Trophoblast cell (in vitro differentiated cells and primary cell): ENCODE measurements around the gene MYCBPAP.

Source experiments
- DNase-seq, 2 donors: peaks; one replicate each; pipeline ENCODE4 v3.0.0-alpha.2; 2016
- H2AFZ ChIP-seq: 2 replicates; pipeline ENCODE4 v1.6.1; 2013; ENCODE audit warnings: low read length, moderate library complexity, mild to moderate bottlenecking; ENCODE audit not compliant: insufficient read depth, poor library complexity
- H2AK5ac ChIP-seq: 2 replicates; pipeline ENCODE4 v1.6.1; 2013; ENCODE audit warnings: mild to moderate bottlenecking, low read length
- H2BK120ac ChIP-seq: 2 replicates; pipeline ENCODE4 v1.6.1; 2013; ENCODE audit warnings: low read length, mild to moderate bottlenecking, moderate library complexity; ENCODE audit not compliant: insufficient read depth, poor library complexity
- H2BK12ac ChIP-seq: 2 replicates; pipeline ENCODE4 v1.6.1; 2013; ENCODE audit warnings: mild to moderate bottlenecking, low read length, moderate library complexity
- H2BK5ac ChIP-seq: 2 replicates; pipeline ENCODE4 v1.6.1; 2013; ENCODE audit warnings: low read length, low read depth, moderate library complexity, mild to moderate bottlenecking; ENCODE audit not compliant: poor library complexity
- H3K14ac ChIP-seq: 2 replicates; pipeline ENCODE4 v1.6.1; 2013; ENCODE audit warnings: mild to moderate bottlenecking, low read length
- H3K18ac ChIP-seq: 2 replicates; pipeline ENCODE4 v1.6.1; 2013; ENCODE audit warnings: mild to moderate bottlenecking, low read length
- H3K23ac ChIP-seq: 2 replicates; pipeline ENCODE4 v1.6.1; 2013; ENCODE audit warnings: low read length
- H3K27ac ChIP-seq: 2 replicates; pipeline ENCODE4 v1.5.1; 2013; ENCODE audit warnings: low read depth, mild to moderate bottlenecking, inconsistent platforms, low read length, moderate library complexity
- H3K27me3 ChIP-seq: 2 replicates; pipeline ENCODE4 v1.6.1; 2013; ENCODE audit warnings: inconsistent platforms, mild to moderate bottlenecking, low read length, moderate library complexity; ENCODE audit not compliant: insufficient read depth
- H3K36me3 ChIP-seq, 2 experiments: 1 replicate in 1 of 2; 2 replicates in 1 of 2; pipeline ENCODE4 v1.6.1; 2013; ENCODE audit warnings: low read length in 2 of 2, mild to moderate bottlenecking in 2 of 2, moderate library complexity in 1 of 2; ENCODE audit not compliant: insufficient read depth in 2 of 2, control insufficient read depth in 1 of 2
- H3K4ac ChIP-seq: 2 replicates; pipeline ENCODE4 v1.6.1; 2013; ENCODE audit warnings: low read depth, mild to moderate bottlenecking, low read length, moderate library complexity
- H3K4me1 ChIP-seq, 2 experiments: 1 replicate in 1 of 2; 2 replicates in 1 of 2; pipeline ENCODE4 v1.6.1; 2013; ENCODE audit warnings: low read length in 2 of 2, mild to moderate bottlenecking in 2 of 2, moderate library complexity in 1 of 2; ENCODE audit not compliant: insufficient read depth in 2 of 2, control insufficient read depth in 1 of 2
- H3K4me2 ChIP-seq: 2 replicates; pipeline ENCODE4 v1.6.1; 2013; ENCODE audit warnings: inconsistent platforms, mild to moderate bottlenecking, low read length, moderate library complexity
- H3K4me3 ChIP-seq: 2 replicates; pipeline ENCODE4 v1.5.1; 2013; ENCODE audit warnings: mild to moderate bottlenecking, low read depth, low read length, inconsistent platforms
- H3K79me1 ChIP-seq: one replicate; pipeline ENCODE4 v1.6.1; 2013; ENCODE audit warnings: low read length
- H3K79me2 ChIP-seq: 2 replicates; pipeline ENCODE4 v1.6.1; 2013; ENCODE audit warnings: low read length, mild to moderate bottlenecking; ENCODE audit not compliant: control insufficient read depth, insufficient read depth, poor library complexity
- H3K9ac ChIP-seq: 2 replicates; pipeline ENCODE4 v1.6.1; 2013; ENCODE audit warnings: mild to moderate bottlenecking, low read length
- H3K9me3 ChIP-seq: 2 replicates; pipeline ENCODE4 v1.6.1; 2013; ENCODE audit warnings: low read depth, mild to moderate bottlenecking, control low read depth, inconsistent platforms, low read length; ENCODE audit not compliant: insufficient read depth
- H4K12ac ChIP-seq: 2 replicates; pipeline ENCODE4 v1.6.1; 2013; ENCODE audit warnings: low read depth, mild to moderate bottlenecking, low read length, moderate library complexity
- H4K8ac ChIP-seq: 2 replicates; pipeline ENCODE4 v1.6.1; 2013; ENCODE audit warnings: low read depth, mild to moderate bottlenecking, low read length, moderate library complexity
- H4K91ac ChIP-seq: one replicate; pipeline ENCODE4 v1.6.1; 2013; ENCODE audit warnings: low read depth, mild to moderate bottlenecking, low read length, moderate library complexity
- WGBS: extraction: QIAGEN DNeasy Blood & Tissue Kit; methylation state at CpG from one replicate; pipeline ENCODE4 v1.1.7; 2013; ENCODE audit warnings: missing lambda C conversion rate; ENCODE audit not compliant: insufficient read length, insufficient coverage; ENCODE audit errors: extremely low coverage; 5-methylcytosine and 5-hydroxymethylcytosine counted together

The MYCBPAP gene

DNA sequence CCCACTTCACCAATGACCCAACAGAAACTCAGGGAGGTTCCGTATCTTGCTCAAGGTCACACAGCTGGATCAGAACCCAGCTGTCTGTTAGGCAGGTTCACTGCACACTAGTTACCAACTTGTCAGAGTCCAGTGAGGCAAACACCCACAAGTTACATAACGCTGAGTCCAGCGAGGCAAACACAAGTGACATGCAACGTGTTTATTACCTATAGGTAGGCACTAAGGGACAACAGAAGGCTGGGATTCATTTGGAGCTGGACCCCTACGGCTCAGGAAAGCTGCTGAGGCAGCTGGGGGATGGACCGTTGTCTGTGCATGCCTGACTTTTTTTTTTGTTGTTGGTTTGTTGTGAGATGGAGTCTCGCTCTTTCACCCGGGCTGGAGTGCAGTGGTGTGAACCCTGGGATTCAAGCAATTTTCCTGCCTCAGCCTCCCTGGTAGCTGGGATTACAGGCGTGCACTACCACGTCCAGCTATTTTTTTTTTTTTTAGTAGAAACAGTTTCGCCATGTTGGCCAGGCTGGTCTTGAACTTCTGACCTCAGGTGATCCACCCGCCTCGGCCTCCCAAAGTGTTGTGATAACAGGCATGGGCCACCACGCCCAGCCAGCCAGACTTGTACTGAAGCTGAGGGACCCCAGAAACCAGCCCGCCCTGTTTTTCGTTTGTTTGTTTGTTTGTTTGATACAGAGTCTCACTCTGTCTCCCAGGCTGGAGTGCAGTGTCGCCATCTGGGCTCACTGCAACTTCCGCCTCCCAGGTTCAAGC, 31.5 kb upstream of the MYCBPAP start:
- Histone ChIP-seq H4K12ac (no peak overlapping the region), H2BK5ac (no peak overlapping the region), H3K18ac (no peak overlapping the region), H2AFZ (no peak overlapping the region), H3K79me2 (peaks cover 4% of the 10 kb centered on the region), H3K4ac (no peak overlapping the region), H3K79me1 (peaks cover 1% of the 10 kb centered on the region), H3K4me2 (no peak overlapping the region), H2BK120ac (no peak overlapping the region), H3K9me3 (peaks cover under 1% of the 10 kb centered on the region), H3K4me1 (peaks cover 4 to 9% of the 10 kb centered on the region in 2 experiments), H3K36me3 (peaks cover 22 to 24% of the 10 kb centered on the region in 2 experiments), H4K91ac (no peak overlapping the region), H2AK5ac (no peak overlapping the region), H2BK12ac (no peak overlapping the region), H3K4me3 (no peak overlapping the region), H3K14ac (no peak overlapping the region), H3K9ac (no peak overlapping the region), H3K27ac (no peak overlapping the region), H3K27me3 (no peaks in the 10 kb centered on the region), H3K23ac (no peak overlapping the region), H4K8ac (no peak overlapping the region)
- WGBS: no CpG with 5 or more reads among the region's 18 CpGs
- no peak for DNase-seq

DNA sequence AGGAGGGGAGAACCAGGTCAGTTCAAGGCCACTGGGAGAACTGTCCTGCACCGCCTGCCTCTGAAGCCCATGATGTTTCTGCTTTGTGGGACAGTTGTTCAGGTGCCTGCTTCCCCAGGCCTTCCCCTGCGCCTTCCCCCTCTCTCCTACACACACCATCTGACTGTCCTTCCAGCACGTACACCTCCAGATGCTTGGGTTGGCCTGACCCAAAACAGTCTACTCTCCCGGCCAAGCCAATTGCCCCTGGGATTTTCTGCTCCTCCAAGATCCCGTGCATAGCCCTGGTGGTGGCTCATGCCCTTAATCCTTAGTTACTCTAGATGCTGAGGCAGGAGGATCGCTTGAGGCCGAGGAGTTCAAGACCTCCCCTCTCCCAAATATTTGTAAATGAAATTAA, 30.3 kb upstream of the MYCBPAP start:
- no peak overlapping the region for H3K23ac ChIP-seq
- H3K36me3 ChIP-seq: peaks cover 19% of the 10 kb centered on the region in 2 experiments
- peaks cover 1% of the 10 kb centered on the region for H3K79me1 ChIP-seq
- WGBS: no CpG with 5 or more reads among the region's 7 CpGs
- peak overlapping the region; percentile 17 for H2AFZ ChIP-seq
- peak overlapping the region; percentile 18 for H2BK12ac ChIP-seq
- H3K4ac ChIP-seq: peak overlapping the region; percentile 6
- H2BK5ac ChIP-seq: no peak overlapping the region
- no peaks in the 10 kb centered on the region for H3K27me3 ChIP-seq
- no peaks in the 10 kb centered on the region for H3K9me3 ChIP-seq
- H4K8ac ChIP-seq: peak overlapping the region; percentile 90
- peak overlapping the region; percentile 99 for H3K4me2 ChIP-seq
- peaks cover 4% of the 10 kb centered on the region for H3K79me2 ChIP-seq
- no peak overlapping the region for H3K18ac ChIP-seq
- no peak overlapping the region for H3K4me3 ChIP-seq
- no peak for DNase-seq
- peaks cover 4 to 9% of the 10 kb centered on the region in 2 experiments for H3K4me1 ChIP-seq
- peak overlapping the region; percentile 30 for H2AK5ac ChIP-seq
- H4K91ac ChIP-seq: peak overlapping the region; percentile 8
- H3K14ac ChIP-seq: no peak overlapping the region
- H2BK120ac ChIP-seq: no peak overlapping the region
- H3K9ac ChIP-seq: no peak overlapping the region
- peak overlapping the region; percentile 83 for H4K12ac ChIP-seq
- no peak overlapping the region for H3K27ac ChIP-seq

DNA sequence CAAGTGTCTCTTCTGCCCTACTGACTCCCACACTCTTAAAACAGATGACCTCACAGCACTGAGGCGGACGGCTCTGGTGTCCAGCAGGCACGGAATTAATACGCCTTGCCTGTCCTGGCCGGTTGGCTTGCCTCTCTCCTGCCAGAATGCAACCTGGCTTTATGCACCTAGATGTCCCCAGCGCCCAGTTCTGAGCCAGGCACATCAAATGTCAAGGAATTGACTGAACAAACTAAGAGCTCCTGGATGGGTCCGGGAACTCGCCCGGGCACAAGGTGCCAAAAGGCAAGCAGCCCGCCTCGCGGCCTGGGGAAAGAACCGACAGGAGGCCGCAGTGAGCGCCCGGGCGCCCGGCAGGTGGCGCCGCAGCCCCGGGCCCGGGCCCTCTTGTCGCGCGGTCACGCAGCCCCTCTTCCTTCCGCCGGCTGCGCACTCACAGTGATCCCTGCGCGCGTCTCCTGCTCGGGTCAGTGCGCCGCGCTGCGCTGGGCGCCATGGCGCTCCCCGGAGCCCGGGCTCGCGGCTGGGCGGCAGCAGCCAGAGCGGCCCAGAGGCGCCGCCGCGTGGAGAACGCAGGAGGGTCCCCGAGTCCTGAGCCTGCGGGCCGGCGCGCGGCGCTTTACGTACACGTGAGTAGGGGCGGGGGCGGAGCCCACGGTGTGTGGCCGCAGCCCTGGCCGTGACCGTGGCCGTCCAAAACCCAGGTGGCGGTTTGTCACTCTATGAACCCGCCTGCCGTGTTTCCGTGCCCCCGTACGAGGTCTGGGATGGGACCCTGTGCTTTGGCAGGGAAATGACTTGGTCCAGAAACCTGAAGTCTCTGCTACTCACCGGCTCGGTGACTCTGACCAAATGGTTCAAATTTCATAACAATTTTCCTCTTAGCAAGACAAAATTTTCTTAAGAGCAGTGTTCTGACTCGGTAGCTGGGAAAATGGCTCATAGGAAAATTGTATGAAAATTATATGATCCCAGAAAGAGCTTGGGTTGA, 29.6 kb upstream of the MYCBPAP start, which contains the start of gene RSAD1:
Gene RSAD1, plus strand, starts transcription at position 470 of the 991 bp plus-strand sequence. Its CDS starts 25 bp downstream, at position 495.
- peak within 1 kb of the TSS; percentile 1 for H2BK5ac ChIP-seq
- H2AFZ ChIP-seq: peak within 1 kb of the TSS; percentile 86
- peaks cover 19 to 21% of the 10 kb centered on the region in 2 experiments for H3K36me3 ChIP-seq
- peak within 1 kb of the TSS; percentile 91 for H3K4me3 ChIP-seq
- H3K4me1 ChIP-seq: peaks cover 4 to 9% of the 10 kb centered on the region in 2 experiments
- peak within 1 kb of the TSS; percentile 82 for H2BK120ac ChIP-seq
- no peaks in the 10 kb centered on the region for H3K27me3 ChIP-seq
- peak within 1 kb of the TSS; percentile 93 for H4K8ac ChIP-seq
- H3K14ac ChIP-seq: peak within 1 kb of the TSS; percentile 57
- H3K23ac ChIP-seq: no peak within 1 kb of the TSS
- H3K18ac ChIP-seq: peak within 1 kb of the TSS; percentile 70
- no CpG with 5 or more reads among the region's 75 CpGs for WGBS
- peak within 1 kb of the TSS; percentile 99 for H3K4me2 ChIP-seq
- H3K27ac ChIP-seq: peak within 1 kb of the TSS; percentile 69
- peak; percentile 88 to 90 for DNase-seq
- peaks cover 1% of the 10 kb centered on the region for H3K79me1 ChIP-seq
- peak within 1 kb of the TSS; percentile 83 for H3K9ac ChIP-seq
- peak within 1 kb of the TSS; percentile 91 for H4K12ac ChIP-seq
- peak within 1 kb of the TSS; percentile 30 for H2AK5ac ChIP-seq
- peaks cover 4% of the 10 kb centered on the region for H3K79me2 ChIP-seq
- no peaks in the 10 kb centered on the region for H3K9me3 ChIP-seq
- H4K91ac ChIP-seq: peak within 1 kb of the TSS; percentile 67
- H3K4ac ChIP-seq: peak within 1 kb of the TSS; percentile 9
- peak within 1 kb of the TSS; percentile 18 for H2BK12ac ChIP-seq

DNA sequence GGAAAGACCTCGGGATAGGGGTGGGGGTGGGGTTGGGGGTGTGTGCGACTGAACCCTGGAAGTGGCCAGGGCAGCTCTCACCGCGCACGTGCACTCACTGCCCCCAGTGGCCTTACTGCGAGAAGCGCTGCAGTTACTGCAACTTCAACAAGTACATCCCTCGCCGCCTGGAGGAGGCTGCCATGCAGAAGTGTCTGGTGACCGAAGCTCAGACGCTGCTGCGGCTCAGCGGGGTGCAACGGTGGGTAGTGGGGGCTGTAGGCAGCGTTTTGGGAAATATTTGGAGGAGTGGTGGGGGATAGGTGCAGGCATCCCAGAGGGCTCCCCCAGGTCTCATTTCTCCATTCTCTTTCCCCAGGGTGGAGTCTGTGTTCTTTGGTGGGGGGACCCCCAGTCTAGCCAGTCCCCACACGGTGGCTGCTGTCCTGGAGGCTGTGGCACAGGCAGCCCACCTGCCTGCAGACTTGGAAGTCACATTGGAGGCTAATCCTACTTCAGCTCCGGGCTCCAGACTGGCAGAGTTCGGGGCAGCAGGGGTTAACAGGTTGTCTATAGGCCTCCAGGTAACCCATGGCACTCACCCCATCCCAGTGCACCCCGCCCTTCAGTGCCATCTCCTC, 28.6 kb upstream of the MYCBPAP start:
- H3K79me2 ChIP-seq: peaks cover 4% of the 10 kb centered on the region
- no peak overlapping the region for H3K27ac ChIP-seq
- H2BK12ac ChIP-seq: no peak overlapping the region
- H3K4me1 ChIP-seq: peaks cover 4 to 9% of the 10 kb centered on the region in 2 experiments
- peak overlapping the region; percentile 38 for H3K4me3 ChIP-seq
- H4K91ac ChIP-seq: no peak overlapping the region
- H2BK5ac ChIP-seq: no peak overlapping the region
- H4K12ac ChIP-seq: no peak overlapping the region
- H3K27me3 ChIP-seq: no peaks in the 10 kb centered on the region
- H4K8ac ChIP-seq: no peak overlapping the region
- H3K4ac ChIP-seq: no peak overlapping the region
- peak; percentile 70 to 77 for DNase-seq
- no peaks in the 10 kb centered on the region for H3K9me3 ChIP-seq
- no peak overlapping the region for H2AK5ac ChIP-seq
- H3K14ac ChIP-seq: no peak overlapping the region
- no CpG with 5 or more reads among the region's 19 CpGs for WGBS
- H2BK120ac ChIP-seq: no peak overlapping the region
- peak overlapping the region; percentile 99 for H3K4me2 ChIP-seq
- H3K36me3 ChIP-seq: peaks cover 20 to 21% of the 10 kb centered on the region in 2 experiments
- no peak overlapping the region for H3K9ac ChIP-seq
- H3K23ac ChIP-seq: no peak overlapping the region
- H3K79me1 ChIP-seq: peaks cover 1% of the 10 kb centered on the region
- no peak overlapping the region for H3K18ac ChIP-seq
- H2AFZ ChIP-seq: peak overlapping the region; percentile 42
